CD14-positive monocyte (primary cell): ENCODE data around the gene EPHB6. TPM values are rescaled to one million over a fixed set of nuclear protein-coding genes. Genes with fewer than 3 reads are reported as not detected.

Source experiments
- DNase-seq, 3 donors: peaks; one replicate each; pipeline ENCODE4 v3.0.0-alpha.2; 2011 to 2022
- H2AFZ ChIP-seq: 2 replicates; pipeline ENCODE4 v1.6.0; 2012; ENCODE audit warnings: mild to moderate bottlenecking, low read depth, low read length, inconsistent platforms; ENCODE audit not compliant: insufficient read depth, poor library complexity, severe bottlenecking
- H3K27ac ChIP-seq, 2 donors: 1 replicate in 1 of 2; 2 replicates in 1 of 2; pipeline ENCODE4 v1.5.1; 2012 to 2013; ENCODE audit warnings: low read length in 2 of 2, control low read depth in 1 of 2, inconsistent platforms in 1 of 2, low read depth in 1 of 2, mild to moderate bottlenecking in 1 of 2
- H3K27me3 ChIP-seq, 2 donors: one replicate each; pipeline versions ENCODE4 v1.6.0 to v1.6.1; 2011 to 2013; ENCODE audit warnings: low read length in 2 of 2; ENCODE audit not compliant: control insufficient read depth in 2 of 2, insufficient read depth in 2 of 2
- H3K36me3 ChIP-seq, 2 donors: replicated peaks in 1 of 2; 1 replicate in 1 of 2; 2 replicates in 1 of 2; pipeline versions ENCODE4 v1.5.1 to v1.6.1; 2012 to 2013; ENCODE audit warnings: low read length in 2 of 2, control low read depth in 1 of 2, inconsistent platforms in 1 of 2, mild to moderate bottlenecking in 1 of 2; ENCODE audit not compliant: insufficient read depth in 2 of 2, control insufficient read depth in 1 of 2
- H3K4me1 ChIP-seq, 2 donors: 1 replicate in 1 of 2; 2 replicates in 1 of 2; pipeline versions ENCODE4 v1.5.1 to v1.6.1; 2012 to 2013; ENCODE audit warnings: low read length in 2 of 2, control low read depth in 1 of 2, inconsistent platforms in 1 of 2, mild to moderate bottlenecking in 1 of 2, moderate library complexity in 1 of 2; ENCODE audit not compliant: insufficient read depth in 2 of 2, control insufficient read depth in 1 of 2
- H3K4me2 ChIP-seq: replicated peaks from 2 replicates; pipeline ENCODE3; 2012; ENCODE audit warnings: low read length, moderate library complexity, mild to moderate bottlenecking; ENCODE audit not compliant: poor library complexity, severe bottlenecking; ENCODE audit errors: extremely low read depth
- H3K4me3 ChIP-seq, 3 experiments: fragments of 200-600 bp in 1 of 3; sonication (generic) in 1 of 3; replicated peaks in 1 of 3; 1 replicate in 2 of 3; 2 replicates in 1 of 3; pipeline ENCODE4 v1.5.1; 2011 to 2013; ENCODE audit warnings: low read length in 3 of 3, mild to moderate bottlenecking in 3 of 3, control low read depth in 2 of 3, low read depth in 2 of 3, inconsistent platforms in 1 of 3, moderate library complexity in 1 of 3
- H3K79me2 ChIP-seq: 2 replicates; pipeline ENCODE4 v1.6.0; 2012; ENCODE audit warnings: mild to moderate bottlenecking, control low read depth, inconsistent platforms, low read length, moderate library complexity; ENCODE audit not compliant: insufficient read depth
- H3K9ac ChIP-seq: 2 replicates; pipeline ENCODE4 v1.6.0; 2017; ENCODE audit warnings: low read length, mild to moderate bottlenecking; ENCODE audit not compliant: insufficient read depth, poor library complexity, severe bottlenecking
- H3K9me3 ChIP-seq, 2 donors: replicated peaks in 1 of 2; 1 replicate in 1 of 2; 2 replicates in 1 of 2; pipeline versions ENCODE4 v1.5.1 to v1.6.1; 2012 to 2013; ENCODE audit warnings: low read length in 2 of 2, control low read depth in 1 of 2; ENCODE audit not compliant: control insufficient read depth in 1 of 2, insufficient read depth in 1 of 2
- H4K20me1 ChIP-seq: 2 replicates; pipeline ENCODE4 v1.6.0; 2012; ENCODE audit warnings: mild to moderate bottlenecking, low read length, control low read depth, moderate library complexity; ENCODE audit not compliant: insufficient read depth
- H3K27ac Mint-ChIP-seq, 7 donors: one replicate each; pipeline ENCODE4 v1.8.0; 2020; ENCODE audit warnings: mild to moderate bottlenecking in 7 of 7, mixed read lengths in 7 of 7, moderate library complexity in 6 of 7, inconsistent platforms in 2 of 7
- H3K27me3 Mint-ChIP-seq, 3 donors: one replicate each; pipeline ENCODE4 v1.8.0; 2021 to 2022; ENCODE audit warnings: low read depth in 3 of 3, mild to moderate bottlenecking in 3 of 3, mixed read lengths in 3 of 3, moderate library complexity in 3 of 3, inconsistent platforms in 1 of 3
- H3K36me3 Mint-ChIP-seq, 2 donors: one replicate each; pipeline ENCODE4 v1.8.0; 2020; ENCODE audit warnings: mixed read lengths in 2 of 2, inconsistent platforms in 1 of 2, mild to moderate bottlenecking in 1 of 2
- H3K4me1 Mint-ChIP-seq: one replicate; pipeline ENCODE4 v1.8.0; 2020; ENCODE audit warnings: mild to moderate bottlenecking, mixed read lengths
- H3K4me3 Mint-ChIP-seq, 2 donors: one replicate each; pipeline ENCODE4 v1.8.0; 2020; ENCODE audit warnings: mild to moderate bottlenecking in 2 of 2, mixed read lengths in 2 of 2, moderate library complexity in 1 of 2
- H3K9me3 Mint-ChIP-seq, 7 donors: one replicate each; pipeline ENCODE4 v1.8.0; 2020 to 2022; ENCODE audit warnings: mixed read lengths in 7 of 7, mild to moderate bottlenecking in 6 of 7, moderate library complexity in 6 of 7, inconsistent platforms in 2 of 7
- CTCF ChIP-seq: fragments of 200-600 bp; IDR thresholded peaks from one replicate; pipeline ENCODE4 v1.8.0; 2022; ENCODE audit warnings: antibody characterized with exemption, mild to moderate bottlenecking
- WGBS: methylation state at CpG from one replicate; pipeline ENCODE4 v1.1.5; 2013; ENCODE audit warnings: missing lambda C conversion rate; ENCODE audit not compliant: insufficient coverage; 5-methylcytosine and 5-hydroxymethylcytosine counted together
- intact Hi-C, 2 donors: fragments of 100-400 bp; cut with micrococcal nuclease; formaldehyde crosslinking; loops; one replicate each; pipeline versions ENCODE4 v1.15.0 to v1.15.1; 2023
- polyA plus RNA-seq, 3 donors: library from polyadenylated mRNA; depleted of rRNA in 1 of 3; unstranded in 2 of 3; stranded (reverse) in 1 of 3; fragments of 300-500 nt in 2 of 3; fragments of >200 nt in 1 of 3; fragmentation: Illumina TruSeq in 2 of 3; gene quantifications; 1 replicate in 2 of 3; 2 replicates in 1 of 3; pipeline ENCODE4 v1.2.3, GENCODE V29; 2012 to 2021

The EPHB6 gene
- polyA plus RNA-seq, 3 donors, result 7.9 to 18.2 (median 9.3) TPM

DNA sequence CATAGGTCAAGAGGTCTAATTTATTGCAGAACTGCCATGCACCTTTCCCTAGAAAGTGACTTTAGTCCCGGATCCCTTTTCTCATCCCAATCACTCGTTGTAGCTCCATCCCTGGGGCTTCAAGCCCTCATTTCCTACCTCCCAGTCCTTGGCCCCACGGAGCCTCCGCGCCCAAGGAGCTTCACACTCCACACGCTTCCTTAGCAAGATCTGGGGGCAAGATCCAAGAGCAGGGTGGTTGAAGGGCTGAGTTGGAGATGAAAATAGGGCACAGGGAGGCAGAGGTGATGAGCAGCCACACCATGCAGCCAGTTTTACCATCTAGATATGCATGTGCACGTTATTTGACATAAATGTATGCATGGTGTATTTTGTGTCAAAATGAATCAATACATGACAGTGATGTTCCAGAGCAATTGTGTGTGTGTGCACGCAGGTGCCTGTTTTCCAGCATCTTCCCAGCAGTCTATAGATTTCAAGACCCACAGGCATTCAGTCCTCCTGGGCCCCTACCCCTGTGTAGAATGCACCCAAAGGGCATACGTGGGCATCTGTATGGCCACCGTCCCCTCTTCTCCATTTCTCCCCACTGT, 36.7 kb downstream of the EPHB6 start:
- 96% methylated on average over 4 of the region's 10 CpGs for WGBS
- Histone ChIP-seq H3K9ac (no peak overlapping the region), H3K9me3 (no peaks in the 10 kb centered on the region), H3K27me3 (no peaks in the 10 kb centered on the region), H3K4me2 (no peak overlapping the region), H4K20me1 (no peaks in the 10 kb centered on the region), H3K4me1 (no peaks in the 10 kb centered on the region), H3K79me2 (no peaks in the 10 kb centered on the region), H3K4me3 (no peak overlapping the region), H3K27ac (no peak overlapping the region), H3K36me3 (no peaks in the 10 kb centered on the region), H2AFZ (no peak overlapping the region)
- intact Hi-C loops, result no loop called here
- Mint-ChIP-seq H3K27me3 (peaks cover 0 to 6% (median 3%) of the 10 kb centered on the region in 3 donors), H3K4me3 (no peak overlapping the region), H3K36me3 (no peaks in the 10 kb centered on the region), H3K9me3 (peaks cover 0 to 1% (median 0%) of the 10 kb centered on the region in 7 donors), H3K27ac (no peak overlapping the region), H3K4me1 (peaks cover 5% of the 10 kb centered on the region)
- no peak for TF ChIP-seq CTCF
- no peak for DNase-seq

- intact Hi-C loops, result no loop called here
- H3K9me3 Mint-ChIP-seq, result peaks cover 0 to 1% (median 0%) of the 10 kb centered on the region in 7 donors
- Histone ChIP-seq H3K4me1 (no peaks in the 10 kb centered on the region), H3K9me3 (no peaks in the 10 kb centered on the region), H3K9ac (no peak overlapping the region), H2AFZ (no peak overlapping the region), H3K27ac (no peak overlapping the region), H3K27me3 (no peaks in the 10 kb centered on the region), H3K79me2 (no peaks in the 10 kb centered on the region), H3K4me3 (no peak overlapping the region), H3K4me2 (no peak overlapping the region), H4K20me1 (no peaks in the 10 kb centered on the region), H3K36me3 (no peaks in the 10 kb centered on the region)
- WGBS, result 90% methylated on average over 2 of the region's 5 CpGs
- peaks cover 2 to 7% (median 3%) of the 10 kb centered on the region in 3 donors for H3K27me3 Mint-ChIP-seq
- DNase-seq, result no peak
- no peak overlapping the region for H3K27ac Mint-ChIP-seq
- TF ChIP-seq CTCF, result no peak
- H3K36me3 Mint-ChIP-seq, result no peaks in the 10 kb centered on the region
- no peak overlapping the region for H3K4me3 Mint-ChIP-seq
- peaks cover 5% of the 10 kb centered on the region for H3K4me1 Mint-ChIP-seq
Observed at GRCh38 chr7:142892951-142893350, 38.1 kb downstream of the EPHB6 start.
